Esophagus squamous epithelium (tissue), 4 donors: ENCODE results near the gene VTI1B.

Experiments
- CTCF ChIP-seq, 6 experiments: fragments of 450-650 bp in 4 of 6; fragments of 200-600 bp in 2 of 6; sonication (generic) in 2 of 6; IDR thresholded peaks; one replicate each; pipeline ENCODE4 v1.5.1; 2016 to 2019; ENCODE audit warnings: antibody characterized with exemption in 6 of 6, mild to moderate bottlenecking in 4 of 6, moderate library complexity in 4 of 6
- POLR2A ChIP-seq, 4 donors: fragments of 450-650 bp; IDR thresholded peaks; one replicate each; pipeline ENCODE4 v1.6.1; 2017; ENCODE audit warnings: antibody characterized with exemption in 4 of 4, mild to moderate bottlenecking in 4 of 4, moderate library complexity in 3 of 4

- TF ChIP-seq CTCF (IDR thresholded peaks at IDR 0.05) = no peak
- TF ChIP-seq POLR2A (IDR thresholded peaks at IDR 0.05) = no peak
These were observed 10.8 kb downstream of the VTI1B start for GRCh38 chr14:67663633-67664032.
